ENCODE data around the gene DAZL. TPM values are rescaled to one million over a fixed set of nuclear protein-coding genes. Genes with fewer than 3 reads are reported as not detected.

Gene DAZL
- total RNA-seq, 1 donor from 2014 or later: not detected

DNA sequence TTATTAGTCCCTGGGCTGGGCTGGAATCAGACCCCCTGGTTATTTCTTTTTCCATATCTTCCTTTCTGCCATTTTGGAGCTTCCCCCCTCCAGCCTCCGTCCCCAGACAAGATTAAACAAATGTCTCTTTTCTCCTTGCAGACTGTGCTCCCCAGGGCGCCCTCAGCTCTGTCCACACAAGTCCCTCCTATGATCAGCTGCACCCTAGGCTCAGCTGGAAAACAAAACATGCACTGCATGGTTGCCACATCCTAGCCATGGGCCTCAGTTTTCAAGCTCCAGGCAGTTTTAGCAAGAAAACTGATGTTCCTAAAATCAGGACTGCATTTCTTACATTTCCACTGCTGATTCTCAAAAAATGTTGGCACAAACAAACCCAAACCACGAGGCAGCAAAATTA lies 68.2 kb downstream of the DAZL start:
- TF ChIP-seq, protein P1, sequence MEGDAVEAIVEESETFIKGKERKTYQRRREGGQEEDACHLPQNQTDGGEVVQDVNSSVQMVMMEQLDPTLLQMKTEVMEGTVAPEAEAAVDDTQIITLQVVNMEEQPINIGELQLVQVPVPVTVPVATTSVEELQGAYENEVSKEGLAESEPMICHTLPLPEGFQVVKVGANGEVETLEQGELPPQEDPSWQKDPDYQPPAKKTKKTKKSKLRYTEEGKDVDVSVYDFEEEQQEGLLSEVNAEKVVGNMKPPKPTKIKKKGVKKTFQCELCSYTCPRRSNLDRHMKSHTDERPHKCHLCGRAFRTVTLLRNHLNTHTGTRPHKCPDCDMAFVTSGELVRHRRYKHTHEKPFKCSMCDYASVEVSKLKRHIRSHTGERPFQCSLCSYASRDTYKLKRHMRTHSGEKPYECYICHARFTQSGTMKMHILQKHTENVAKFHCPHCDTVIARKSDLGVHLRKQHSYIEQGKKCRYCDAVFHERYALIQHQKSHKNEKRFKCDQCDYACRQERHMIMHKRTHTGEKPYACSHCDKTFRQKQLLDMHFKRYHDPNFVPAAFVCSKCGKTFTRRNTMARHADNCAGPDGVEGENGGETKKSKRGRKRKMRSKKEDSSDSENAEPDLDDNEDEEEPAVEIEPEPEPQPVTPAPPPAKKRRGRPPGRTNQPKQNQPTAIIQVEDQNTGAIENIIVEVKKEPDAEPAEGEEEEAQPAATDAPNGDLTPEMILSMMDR (IDR thresholded peaks at IDR 0.05; ENCODE audit: insufficient read depth, low read length, severe bottlenecking): no peak
- DNase-seq (ENCODE audit: low read depth): no peak
- Histone ChIP-seq H3K27me3 (ENCODE audit: control insufficient read depth, insufficient read depth, low read length) (no peaks in the 10 kb centered on the region), H3K4me3 (ENCODE audit: low read depth, low read length) (no peak overlapping the region), H3K36me3 (ENCODE audit: control insufficient read depth, insufficient read depth, low read length) (no peaks in the 10 kb centered on the region)
- no peak for FAIRE-seq

Other genes starting within 250 kb of the DAZL start
- gene RFTN1, start 91.7 kb downstream of the DAZL start, total RNA-seq: 8.4 and 9.2 TPM in 2 replicates

Data from bronchial epithelial cell (primary cell).